K562 (cell line): ENCODE measurements around the gene NMUR1.

Experiments used
- ATF3 ChIP-seq, 2 experiments: fragments of 450-650 bp in 1 of 2; sonication (generic) in 1 of 2; formaldehyde crosslinking in 1 of 2; IDR thresholded peaks in 1 of 2; conservative IDR thresholded peaks in 1 of 2; 2 replicates each; pipeline versions ENCODE4 v1.6.1 to v1.8.1; 2016 to 2023; ENCODE audit warnings: mild to moderate bottlenecking in 2 of 2, moderate library complexity in 2 of 2, inconsistent platforms in 1 of 2, missing genetic modification reagents in 1 of 2
- C11orf30 ChIP-seq: fragments of 450-650 bp; IDR thresholded peaks from 2 replicates; pipeline ENCODE4 v1.6.1; 2016; ENCODE audit warnings: low read depth, mild to moderate bottlenecking
- CTCF ChIP-seq, 3 experiments: IDR thresholded peaks in 2 of 3; conservative IDR thresholded peaks in 1 of 3; 2 replicates each; pipeline ENCODE4 v1.5.1; 2011 to 2012; ENCODE audit warnings: low read length in 3 of 3, mild to moderate bottlenecking in 3 of 3, control low read depth in 2 of 3, improper control_type of control experiment in 1 of 3, inconsistent platforms in 1 of 3, low read depth in 1 of 3, mixed read lengths in 1 of 3, moderate library complexity in 1 of 3; ENCODE audit not compliant: insufficient read depth in 2 of 3
- JUND ChIP-seq, 2 experiments: IDR thresholded peaks; 2 replicates in 1 of 2; 3 replicates in 1 of 2; pipeline ENCODE4 v1.6.1; 2011; ENCODE audit warnings: borderline replicate concordance in 2 of 2, low read depth in 2 of 2, low read length in 2 of 2, improper control_type of control experiment in 1 of 2, missing biosample characterization in 1 of 2, missing genetic modification characterization in 1 of 2, missing genetic modification reagents in 1 of 2
- LARP7 ChIP-seq: fragments of 450-650 bp; IDR thresholded peaks from 2 replicates; pipeline ENCODE4 v1.6.1; 2016
- MTA1 ChIP-seq: fragments of 450-650 bp; IDR thresholded peaks from 2 replicates; pipeline ENCODE4 v1.6.1; 2017; ENCODE audit warnings: borderline replicate concordance

GRCh38 chr2:231567159-231567558 is 36.9 kb upstream of the NMUR1 start:
- no peak for TF ChIP-seq LARP7
- TF ChIP-seq CTCF (IDR thresholded peaks at IDR 0.05 in 2 of 3, conservative IDR thresholded peaks at IDR 0.05 in 1 of 3; ENCODE audit: insufficient read depth in 2 of 3, low read depth in 1 of 3, low read length in 3 of 3) = no peak
- TF ChIP-seq JUND (IDR thresholded peaks at IDR 0.05; ENCODE audit: borderline replicate concordance, low read depth, low read length) = no peak
- TF ChIP-seq JUND (tag; IDR thresholded peaks at IDR 0.05; ENCODE audit: borderline replicate concordance, low read depth, low read length) = no peak
- no peak for TF ChIP-seq ATF3 (IDR thresholded peaks at IDR 0.05)
- no peak for TF ChIP-seq ATF3 (CRISPR knock-in tag; conservative IDR thresholded peaks at IDR 0.05)
- TF ChIP-seq C11orf30 = no peak
- TF ChIP-seq MTA1 = no peak
